GM23338 (cell line): ENCODE results near the gene BCAS3.

ENCODE experiments used
- EZH2 ChIP-seq: fragments of 200-600 bp; sonication (generic); IDR thresholded peaks from one replicate; pipeline ENCODE4 v1.8.0; 2017; ENCODE audit warnings: antibody characterized with exemption, mild to moderate bottlenecking, low read depth; ENCODE audit not compliant: unreplicated experiment
- JUNB ChIP-seq: IDR thresholded peaks from one replicate; pipeline ENCODE4 v1.6.1; 2016; ENCODE audit warnings: antibody characterized with exemption; ENCODE audit not compliant: unreplicated experiment
- TF ChIP-seq, protein P1 (sequence below), 2 experiments: fragments of 200-600 bp in 1 of 2; sonication (generic) in 1 of 2; conservative IDR thresholded peaks; 2 replicates each; pipeline versions ENCODE4 v1.5.1 to v1.6.1; 2016 to 2017; ENCODE audit warnings: antibody characterized with exemption in 2 of 2, low read depth in 2 of 2, mild to moderate bottlenecking in 2 of 2, moderate library complexity in 1 of 2
- TF ChIP-seq, protein P2 (sequence below): IDR thresholded peaks from 2 replicates; pipeline ENCODE4 v1.6.1; 2016; ENCODE audit warnings: antibody characterized with exemption

DNA sequence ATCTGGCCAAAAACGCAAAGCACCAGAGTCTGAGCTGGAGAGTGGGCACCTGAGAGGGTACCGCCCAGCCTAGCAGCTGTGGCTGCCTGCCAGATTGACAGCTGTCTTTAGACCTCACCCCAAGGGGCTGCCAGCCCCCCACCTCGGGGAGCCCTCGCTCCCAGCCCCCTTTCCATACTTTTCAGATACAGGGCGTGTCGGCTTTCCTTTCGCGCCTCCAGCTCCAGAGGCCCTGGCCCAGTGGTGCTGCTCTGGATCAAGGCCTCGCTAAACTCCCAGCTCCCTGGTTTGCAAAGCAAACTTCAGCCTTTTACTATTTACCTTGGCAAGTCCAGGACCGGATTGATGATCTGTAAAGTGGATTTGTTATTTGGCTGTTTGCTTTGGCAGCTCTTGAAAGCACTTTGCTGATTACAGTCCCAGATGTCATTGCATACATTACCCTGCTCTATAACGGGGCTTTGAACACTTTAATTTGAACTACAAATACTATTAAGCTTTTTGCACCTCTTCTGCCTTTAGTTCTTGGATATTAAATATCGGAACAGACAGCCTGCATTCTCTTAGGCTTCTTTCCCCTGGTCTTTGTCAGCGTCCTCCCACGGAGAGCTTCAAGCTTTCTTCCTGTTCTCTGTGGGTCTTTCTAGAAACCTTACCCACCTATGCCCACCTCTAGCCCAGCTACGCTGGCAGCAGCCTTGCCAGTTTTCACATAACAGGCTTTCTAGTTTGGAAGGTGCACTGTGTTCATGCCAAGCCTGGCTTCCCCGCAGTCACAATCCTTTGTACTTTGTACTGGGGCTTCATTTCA, 658.4 kb downstream of the BCAS3 start:
- TF ChIP-seq, protein P1, sequence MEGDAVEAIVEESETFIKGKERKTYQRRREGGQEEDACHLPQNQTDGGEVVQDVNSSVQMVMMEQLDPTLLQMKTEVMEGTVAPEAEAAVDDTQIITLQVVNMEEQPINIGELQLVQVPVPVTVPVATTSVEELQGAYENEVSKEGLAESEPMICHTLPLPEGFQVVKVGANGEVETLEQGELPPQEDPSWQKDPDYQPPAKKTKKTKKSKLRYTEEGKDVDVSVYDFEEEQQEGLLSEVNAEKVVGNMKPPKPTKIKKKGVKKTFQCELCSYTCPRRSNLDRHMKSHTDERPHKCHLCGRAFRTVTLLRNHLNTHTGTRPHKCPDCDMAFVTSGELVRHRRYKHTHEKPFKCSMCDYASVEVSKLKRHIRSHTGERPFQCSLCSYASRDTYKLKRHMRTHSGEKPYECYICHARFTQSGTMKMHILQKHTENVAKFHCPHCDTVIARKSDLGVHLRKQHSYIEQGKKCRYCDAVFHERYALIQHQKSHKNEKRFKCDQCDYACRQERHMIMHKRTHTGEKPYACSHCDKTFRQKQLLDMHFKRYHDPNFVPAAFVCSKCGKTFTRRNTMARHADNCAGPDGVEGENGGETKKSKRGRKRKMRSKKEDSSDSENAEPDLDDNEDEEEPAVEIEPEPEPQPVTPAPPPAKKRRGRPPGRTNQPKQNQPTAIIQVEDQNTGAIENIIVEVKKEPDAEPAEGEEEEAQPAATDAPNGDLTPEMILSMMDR (conservative IDR thresholded peaks at IDR 0.05; ENCODE audit: low read depth in 2 of 2), result no peak
- TF ChIP-seq, protein P2, sequence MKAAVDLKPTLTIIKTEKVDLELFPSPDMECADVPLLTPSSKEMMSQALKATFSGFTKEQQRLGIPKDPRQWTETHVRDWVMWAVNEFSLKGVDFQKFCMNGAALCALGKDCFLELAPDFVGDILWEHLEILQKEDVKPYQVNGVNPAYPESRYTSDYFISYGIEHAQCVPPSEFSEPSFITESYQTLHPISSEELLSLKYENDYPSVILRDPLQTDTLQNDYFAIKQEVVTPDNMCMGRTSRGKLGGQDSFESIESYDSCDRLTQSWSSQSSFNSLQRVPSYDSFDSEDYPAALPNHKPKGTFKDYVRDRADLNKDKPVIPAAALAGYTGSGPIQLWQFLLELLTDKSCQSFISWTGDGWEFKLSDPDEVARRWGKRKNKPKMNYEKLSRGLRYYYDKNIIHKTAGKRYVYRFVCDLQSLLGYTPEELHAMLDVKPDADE, result no peak
- TF ChIP-seq EZH2, result no peak
- TF ChIP-seq JUNB, result no peak
